HG03520 (cell line): ENCODE results near the gene PEAK3.
A peak's percentile ranks its signal among the peaks of the same experiment; 100 is the strongest.

Source experiments
- ATAC-seq: cut with Tn5 transposase; IDR thresholded peaks from one replicate; pipeline ENCODE4 v1.9.1; 2021; ENCODE audit warnings: mild to moderate bottlenecking, moderate library complexity; ENCODE audit not compliant: unreplicated experiment

PEAK3 gene

DNA sequence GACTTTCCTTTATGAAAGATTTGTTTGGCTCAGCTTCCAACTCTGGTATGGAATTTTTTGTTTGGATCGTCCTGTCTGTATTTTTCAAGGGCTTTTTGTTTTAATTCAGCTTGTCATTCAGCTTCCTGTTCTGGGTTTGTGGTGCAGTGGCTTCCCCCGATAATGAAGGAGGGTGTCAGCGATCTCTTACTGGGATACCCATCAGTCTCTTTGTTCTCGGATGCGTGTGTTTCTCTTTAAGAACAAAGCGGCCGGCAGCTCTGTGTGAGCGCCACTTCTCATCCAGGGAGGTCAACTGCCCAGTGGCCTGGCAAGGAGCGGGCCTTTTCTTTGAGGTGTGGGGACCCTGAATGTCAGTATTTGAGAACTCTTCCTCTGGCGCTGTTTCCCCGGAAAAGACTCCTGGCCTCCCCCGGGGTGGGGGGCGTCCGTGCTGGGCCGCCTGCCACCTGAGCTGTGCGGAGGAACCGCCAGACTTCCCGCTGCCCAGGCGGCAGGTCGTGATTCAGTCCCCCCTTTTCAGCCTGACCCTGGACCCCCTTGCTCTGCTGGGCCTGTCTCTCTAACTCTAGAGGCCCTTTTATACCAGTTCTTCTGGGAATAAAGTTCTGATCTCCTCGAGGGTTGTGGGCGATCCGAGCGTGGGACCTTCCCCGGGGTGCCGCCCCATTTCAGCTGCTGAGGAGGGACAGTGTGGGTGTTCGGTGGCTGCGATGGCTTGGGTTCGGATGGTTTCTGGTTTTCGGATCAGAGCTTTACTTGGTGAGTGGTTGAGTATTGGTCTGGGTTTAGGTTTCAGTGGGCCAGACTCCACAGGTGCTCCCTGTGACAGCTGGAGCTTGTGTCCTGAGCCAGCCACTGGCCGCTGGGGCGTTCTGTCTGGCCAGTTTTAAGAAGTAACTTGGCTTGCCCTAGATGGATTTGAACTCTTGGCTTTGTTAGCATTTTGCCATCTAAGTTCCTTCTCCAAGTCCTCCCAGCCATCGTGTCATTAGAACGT is 41.9 kb downstream of the PEAK3 start:
- no peak for ATAC-seq

DNA sequence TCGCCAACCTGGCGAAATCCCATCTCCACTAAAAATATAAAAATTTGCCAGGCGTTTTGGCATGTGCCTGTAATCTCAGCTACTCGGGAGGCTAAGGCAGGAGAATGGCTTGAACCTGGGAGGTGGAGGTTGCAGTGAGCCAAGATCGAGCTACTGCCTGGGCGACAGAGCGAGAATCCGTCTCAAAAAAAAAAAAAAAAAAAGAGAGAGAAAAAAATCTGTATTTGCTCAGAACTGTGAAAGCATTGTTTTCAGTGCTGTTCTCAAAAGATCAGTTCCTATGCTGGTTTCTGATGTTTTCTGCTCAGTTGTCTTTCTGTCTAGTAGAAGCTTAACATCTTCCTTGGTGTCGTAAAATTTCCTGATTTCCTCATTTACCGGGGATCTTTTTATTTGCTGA is 42.8 kb downstream of the PEAK3 start:
- ATAC-seq: no peak

DNA sequence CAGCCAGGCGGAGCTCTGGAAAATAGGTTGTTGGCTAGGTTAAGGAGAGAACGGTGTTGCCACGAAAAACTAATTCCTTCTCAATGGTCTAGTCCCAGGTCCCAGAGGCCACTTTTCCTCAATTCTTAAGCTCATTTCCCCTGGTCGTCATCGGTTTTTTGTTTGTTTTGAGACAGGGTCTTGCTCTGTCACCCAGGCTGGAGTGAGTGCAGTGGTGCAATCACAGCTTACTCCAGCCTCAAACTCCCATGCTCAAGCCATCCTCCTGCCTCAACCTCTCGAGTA is 44.2 kb downstream of the PEAK3 start:
- ATAC-seq: no peak

DNA sequence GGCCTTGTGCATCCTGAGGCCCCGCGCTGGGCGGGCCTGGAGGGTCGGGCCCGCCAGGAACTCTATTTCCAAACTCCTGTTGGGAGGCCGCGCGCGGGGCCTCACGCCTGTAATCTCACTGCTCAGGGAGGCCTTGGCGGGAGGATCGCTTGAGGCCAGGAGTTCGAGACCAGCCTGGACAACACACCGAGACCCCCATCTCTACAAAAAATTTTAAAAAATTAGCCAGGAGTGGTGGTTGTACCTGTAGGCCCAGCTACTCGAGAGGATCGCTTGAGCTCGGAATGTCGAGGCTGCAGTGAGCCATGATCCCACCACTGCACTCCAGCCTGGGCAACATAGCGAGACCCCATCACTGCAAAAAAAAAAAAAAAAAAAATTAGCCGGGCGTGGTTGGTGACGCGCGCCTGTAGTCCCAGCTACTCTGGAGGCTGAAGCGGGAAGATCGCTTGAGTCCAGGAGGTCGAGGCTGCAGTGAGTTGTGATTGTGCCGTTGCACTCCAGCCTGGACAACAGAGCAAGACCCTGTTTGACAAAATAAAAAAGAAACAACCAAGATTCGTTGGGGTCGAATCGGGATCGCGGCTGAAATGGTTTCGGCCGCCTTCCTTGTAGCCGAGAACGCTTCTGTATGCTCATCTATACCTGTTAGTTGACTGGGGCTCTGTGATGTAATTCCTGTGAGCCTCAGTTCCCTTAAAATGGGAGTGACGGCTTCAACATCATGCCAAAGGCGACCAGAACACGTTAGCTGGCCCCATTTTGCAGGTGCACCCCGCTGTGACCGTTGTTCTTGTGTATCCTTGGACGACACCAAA is 44.7 kb downstream of the PEAK3 start:
- no peak for ATAC-seq

DNA sequence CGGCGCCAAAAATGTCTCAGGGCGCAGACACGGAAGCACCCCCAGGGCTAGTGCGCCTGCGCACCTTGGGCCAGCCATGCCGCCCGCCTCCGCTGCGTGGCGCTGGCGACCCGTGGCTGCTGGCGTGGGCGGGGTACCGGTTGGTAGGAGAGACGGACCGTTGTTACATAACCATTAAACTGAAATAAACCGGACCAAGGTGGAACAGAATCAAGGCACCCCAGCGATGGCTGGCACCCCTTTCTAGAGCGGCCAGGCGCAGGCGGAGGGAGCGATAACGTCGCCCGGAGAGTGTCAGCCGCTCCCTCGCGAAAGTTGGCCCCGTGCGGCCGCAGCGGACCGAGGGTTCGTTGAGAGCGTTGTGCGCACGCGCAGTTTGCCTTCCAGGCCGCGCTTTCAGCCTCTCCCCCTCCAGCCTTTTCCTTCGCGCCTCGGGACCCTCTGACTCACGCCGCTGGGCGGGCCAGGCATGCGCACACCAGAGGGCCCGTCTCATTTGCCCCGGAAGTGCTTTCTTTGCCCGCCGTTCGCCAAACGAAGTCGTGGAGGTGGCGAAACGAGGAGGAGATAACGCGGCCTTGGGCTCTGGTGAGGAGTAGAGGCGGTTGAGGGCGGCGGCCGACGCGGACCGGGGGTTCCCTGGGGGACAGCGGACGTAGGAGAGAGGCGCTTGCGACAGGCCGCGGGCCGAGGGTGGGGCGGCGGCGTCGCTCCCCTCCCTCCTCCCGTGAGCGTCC is 45.5 kb downstream of the PEAK3 start, which contains the start of the genes PLEKHJ1 and SF3A2:
TSS of gene PLEKHJ1 (minus strand) at position 16 of the 737 bp plus-strand sequence. CDS start 81 bp downstream, outside the sequence.
TSS of gene SF3A2 (plus strand) at position 511 of the 737 bp plus-strand sequence. CDS start 6,595 bp downstream, outside the sequence.
- ATAC-seq: peak; percentile 64

DNA sequence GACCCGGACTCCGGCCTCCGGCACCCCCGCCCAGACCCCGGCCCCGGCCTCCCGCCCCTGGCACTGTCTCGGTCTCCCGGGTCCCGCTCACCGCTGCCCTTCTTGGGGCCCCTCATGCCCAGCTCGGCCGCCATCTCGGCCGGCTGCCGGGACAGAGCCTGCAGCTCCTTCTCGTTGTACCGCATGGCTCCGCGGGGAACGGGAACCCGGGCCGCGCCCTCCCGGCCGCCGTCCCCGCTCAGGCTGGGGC is 46.0 kb downstream of the PEAK3 start:
- no peak for ATAC-seq

DNA sequence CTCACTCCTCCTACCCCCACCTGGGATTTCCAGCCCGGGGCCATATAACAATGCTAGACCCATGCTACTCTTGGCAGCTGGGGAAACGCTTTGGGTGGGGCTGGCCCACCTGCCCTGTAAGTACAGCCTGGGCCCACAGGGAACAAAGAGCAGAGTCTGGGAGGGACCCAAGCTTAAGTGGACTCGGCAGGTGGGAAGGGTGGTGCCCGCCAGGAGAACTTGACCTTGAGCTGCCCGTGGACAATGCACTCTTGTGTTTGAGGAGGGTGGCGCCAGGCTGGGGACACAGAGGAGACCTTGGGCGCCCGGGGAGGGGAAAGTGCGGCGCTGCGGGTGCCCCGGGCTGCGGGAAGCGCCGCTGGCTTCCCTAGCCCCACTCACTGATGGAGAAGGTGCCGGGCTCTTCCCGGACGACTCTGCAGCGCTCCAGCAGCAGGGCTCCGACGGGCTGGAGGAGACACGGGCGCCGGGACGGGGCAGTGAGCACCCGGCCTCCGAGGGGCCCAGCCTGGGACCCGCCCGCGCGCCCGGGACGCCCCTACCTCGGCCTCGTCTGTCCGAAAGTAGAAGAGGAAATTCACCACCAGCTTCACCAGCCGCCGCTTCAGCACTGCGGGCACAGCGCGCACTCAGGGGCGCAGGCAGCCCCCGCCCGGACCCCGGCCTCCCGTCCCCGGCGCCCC is 46.5 kb downstream of the PEAK3 start:
- peak; percentile 5 for ATAC-seq

DNA sequence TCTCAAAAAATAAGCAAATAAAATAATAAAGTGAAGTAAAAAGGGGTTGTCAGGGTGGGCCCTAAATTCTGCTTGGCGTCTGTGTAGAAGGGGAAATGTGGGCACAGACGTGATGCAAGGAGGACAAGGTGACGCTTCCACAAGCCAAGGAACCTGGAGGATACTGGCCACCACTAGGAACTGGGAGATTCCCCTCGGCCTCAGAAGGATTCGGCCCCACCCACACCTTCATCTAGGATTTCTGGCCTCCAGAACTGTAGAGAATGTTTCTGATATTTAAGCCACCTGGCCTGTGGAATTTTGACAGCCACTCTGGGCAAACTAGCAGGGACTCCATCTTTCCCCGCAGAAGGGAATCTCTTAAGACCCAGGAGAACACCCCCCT is 47.0 kb downstream of the PEAK3 start:
- no peak for ATAC-seq

DNA sequence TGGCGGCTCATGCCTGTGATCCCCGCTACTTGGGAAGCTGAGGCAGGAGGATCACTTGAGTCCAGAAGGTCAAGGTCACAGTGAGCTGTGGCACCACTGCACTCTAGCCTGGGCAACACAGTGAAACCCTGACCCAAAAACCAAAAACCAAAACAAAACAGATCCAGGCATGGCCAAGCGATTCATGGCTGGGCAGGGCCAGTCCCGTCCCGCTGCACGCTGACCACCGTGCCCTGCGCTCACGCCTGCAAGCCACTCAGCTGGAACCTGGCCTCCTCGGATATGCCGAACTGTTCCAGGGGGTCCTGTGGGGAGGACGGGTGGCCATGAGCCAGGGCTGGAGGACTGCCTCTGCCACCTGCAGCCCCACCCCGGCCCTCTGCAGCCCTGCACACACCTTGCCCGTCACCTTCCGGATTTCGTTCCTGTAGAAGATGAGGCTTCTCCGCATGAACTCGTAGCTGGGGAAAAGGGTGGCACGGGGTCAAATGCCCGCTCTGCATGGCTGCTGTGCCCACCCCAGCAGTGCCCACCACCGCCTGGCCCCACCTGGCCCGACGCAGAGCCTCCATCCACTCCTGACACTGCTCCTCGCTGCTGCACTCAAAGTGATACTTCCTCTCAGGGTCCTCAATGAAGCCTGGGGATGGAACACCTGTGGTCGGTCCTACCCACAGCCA is 48.2 kb downstream of the PEAK3 start:
- no peak for ATAC-seq

DNA sequence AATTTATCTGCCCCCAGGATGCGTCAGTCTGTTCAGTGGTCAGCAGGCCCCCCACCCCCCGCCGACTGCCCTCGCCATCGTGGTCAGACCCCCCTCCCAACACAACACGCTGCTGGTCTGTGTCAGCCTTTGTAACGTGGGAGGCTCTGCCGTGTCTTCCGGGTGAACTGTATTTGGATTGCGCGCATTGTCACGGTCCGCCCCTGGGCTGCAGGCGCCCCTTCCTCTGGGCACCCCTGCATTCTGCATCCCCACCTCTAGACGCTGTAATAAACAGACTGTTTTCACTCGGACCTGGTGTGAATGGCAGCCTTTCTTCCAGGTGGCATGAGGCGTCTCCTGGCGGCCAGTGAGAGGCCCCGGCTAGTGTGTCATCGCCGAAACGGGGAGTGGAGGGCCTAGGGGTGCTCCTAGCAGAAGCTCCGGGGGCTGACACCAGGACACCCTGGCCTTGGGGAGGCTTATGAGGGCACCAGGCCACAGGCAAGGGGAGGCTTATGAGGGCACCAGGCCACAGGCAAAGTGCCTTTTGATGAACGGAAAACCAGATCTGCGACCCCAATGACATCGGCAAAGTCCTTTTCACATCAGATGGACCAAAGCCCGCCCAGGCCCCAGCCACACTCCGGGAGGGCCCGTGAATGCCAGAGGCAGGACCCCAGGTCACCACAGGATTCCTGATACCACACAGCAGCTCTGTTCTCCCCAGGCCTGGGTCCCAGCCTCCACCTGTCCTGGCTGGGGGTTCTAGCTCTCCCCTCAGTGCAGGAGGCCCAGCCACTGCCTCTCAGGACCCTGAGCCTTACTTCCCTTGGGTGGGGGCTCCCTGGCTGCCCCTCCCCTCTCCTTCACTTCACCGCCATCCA is 49.5 kb downstream of the PEAK3 start:
- ATAC-seq: no peak

DNA sequence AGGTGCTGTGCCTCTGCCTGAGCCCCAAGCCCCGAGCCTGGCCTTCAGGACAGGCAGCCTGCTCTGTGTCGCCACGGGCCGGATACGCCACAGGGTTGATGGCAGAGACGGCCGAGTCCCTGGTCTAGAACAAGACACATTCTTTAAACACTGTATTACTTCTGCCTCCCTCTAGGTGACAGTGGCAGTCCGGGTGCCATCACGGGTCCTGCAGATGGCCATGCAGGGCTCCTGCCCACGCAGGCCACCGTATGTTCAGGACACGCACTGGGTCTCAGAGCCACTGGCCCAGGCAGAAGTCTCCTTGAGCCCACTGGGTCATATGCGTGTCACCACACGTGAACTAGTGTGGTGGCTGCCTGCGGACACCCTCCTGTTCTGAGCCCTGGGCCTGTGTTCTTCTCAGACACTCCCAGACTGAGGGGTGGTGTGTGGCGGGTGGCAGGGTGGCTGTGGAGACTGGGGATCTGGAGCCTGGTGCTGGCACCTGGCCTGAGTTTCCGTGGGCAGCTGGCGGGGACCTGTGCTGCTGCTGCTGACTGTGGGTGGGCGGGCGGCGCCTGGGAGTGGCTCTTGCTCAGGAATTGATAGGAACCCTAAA is 50.3 kb downstream of the PEAK3 start:
- no peak for ATAC-seq

DNA sequence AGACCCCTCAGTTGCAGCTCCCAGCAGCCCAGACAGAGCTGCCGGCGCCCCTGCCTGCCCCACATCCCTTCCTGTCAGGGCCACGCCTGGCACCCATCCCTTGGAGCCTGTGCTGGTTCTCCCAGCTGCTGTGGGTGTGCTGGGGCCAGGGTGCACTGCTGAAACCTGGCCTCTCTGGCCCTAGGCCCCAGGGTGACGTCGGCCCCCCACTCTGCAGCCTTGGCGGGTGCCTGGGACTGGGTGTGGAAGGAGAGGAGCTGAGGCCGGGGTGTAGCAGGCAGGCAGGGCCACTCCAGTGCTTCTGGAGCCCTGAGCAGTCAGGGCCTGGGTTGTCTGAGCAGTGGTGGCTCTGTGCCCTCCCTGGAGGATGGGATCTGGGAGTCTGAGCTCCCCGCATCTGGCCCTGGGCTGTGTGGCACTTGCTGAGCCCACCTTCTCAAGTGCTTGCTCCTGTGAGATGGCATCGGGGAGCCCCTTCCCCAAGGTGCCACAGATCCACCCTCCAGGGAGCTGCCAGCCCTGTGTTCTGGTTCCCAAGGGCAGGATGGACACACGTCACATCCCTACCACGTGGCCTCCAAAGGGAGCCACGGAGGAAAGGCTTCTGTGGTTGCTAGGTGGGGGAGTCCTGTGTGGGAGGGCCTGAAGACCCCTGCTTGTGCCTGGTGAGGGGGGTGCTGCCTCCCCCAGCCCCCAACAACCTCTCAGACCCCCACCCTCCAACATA is 51.0 kb downstream of the PEAK3 start:
- ATAC-seq: no peak

DNA sequence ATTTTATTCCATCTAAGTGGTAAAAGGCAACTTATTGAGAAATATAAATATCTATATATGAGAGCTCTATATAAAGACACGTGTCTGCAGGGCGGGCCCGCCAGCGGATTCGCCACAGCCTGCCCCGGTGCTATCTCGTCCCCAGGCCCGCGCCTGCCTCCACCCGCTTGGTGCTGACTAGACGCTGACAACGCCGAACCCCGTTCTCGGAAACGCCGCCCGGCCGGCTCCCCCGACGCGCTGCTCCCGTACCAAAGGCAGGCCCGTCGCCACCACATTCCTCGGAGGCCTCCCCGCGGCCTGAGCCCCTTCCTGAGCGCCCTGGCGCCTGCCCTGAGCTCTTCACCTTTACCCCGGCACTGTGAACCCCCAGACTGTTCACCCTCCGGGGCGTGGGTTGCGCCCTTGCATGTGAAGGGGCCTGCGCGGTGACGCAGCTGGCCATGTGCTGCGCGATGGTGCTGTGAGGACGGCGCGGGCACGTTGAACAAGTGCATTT is 51.9 kb downstream of the PEAK3 start:
- no peak for ATAC-seq

DNA sequence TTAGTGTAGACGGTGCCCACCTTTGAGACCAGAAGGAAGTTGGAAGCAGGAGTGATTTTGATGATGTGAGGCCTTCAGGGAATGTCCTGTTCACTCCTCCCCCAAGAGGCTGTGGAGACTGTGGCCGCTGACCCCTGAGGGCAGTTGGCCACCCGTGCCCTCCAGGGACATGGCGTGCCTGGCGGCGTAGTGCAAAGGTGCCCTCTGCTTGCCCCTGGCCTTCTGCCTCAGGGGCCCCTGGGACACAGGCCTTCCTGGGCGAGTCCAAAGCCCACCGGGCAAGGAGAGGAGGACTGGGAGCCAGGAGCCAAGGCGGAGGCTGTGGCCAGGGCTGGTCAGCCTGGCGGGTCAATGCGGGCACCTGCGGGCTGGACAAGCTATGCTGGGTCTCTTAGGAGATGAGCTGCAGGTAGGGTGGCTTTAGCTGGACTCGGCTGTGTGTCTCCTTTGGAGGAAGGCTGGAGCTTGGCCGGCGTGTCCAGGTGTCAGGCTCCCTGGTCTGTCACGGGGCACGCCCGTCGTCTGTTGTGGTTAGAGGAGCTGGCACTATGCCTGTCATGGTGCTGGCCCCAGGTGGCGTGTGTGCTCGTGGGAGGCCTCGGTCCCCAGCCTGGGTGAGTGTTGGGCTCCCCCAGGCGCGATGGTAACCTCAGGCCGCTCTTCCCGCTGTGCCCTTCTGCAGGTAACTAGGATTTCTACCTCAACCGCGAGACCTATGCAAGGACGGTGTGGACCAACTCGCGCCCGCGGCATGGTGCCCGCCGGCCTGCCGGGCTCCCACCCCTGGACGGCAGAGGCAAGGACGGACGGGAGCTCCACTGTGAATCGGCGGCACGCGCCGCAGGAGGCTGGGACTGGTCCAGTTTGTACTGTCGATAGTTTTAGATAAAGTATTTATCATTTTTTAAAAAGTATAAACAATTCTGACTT is 52.6 kb downstream of the PEAK3 start:
- no peak for ATAC-seq

DNA sequence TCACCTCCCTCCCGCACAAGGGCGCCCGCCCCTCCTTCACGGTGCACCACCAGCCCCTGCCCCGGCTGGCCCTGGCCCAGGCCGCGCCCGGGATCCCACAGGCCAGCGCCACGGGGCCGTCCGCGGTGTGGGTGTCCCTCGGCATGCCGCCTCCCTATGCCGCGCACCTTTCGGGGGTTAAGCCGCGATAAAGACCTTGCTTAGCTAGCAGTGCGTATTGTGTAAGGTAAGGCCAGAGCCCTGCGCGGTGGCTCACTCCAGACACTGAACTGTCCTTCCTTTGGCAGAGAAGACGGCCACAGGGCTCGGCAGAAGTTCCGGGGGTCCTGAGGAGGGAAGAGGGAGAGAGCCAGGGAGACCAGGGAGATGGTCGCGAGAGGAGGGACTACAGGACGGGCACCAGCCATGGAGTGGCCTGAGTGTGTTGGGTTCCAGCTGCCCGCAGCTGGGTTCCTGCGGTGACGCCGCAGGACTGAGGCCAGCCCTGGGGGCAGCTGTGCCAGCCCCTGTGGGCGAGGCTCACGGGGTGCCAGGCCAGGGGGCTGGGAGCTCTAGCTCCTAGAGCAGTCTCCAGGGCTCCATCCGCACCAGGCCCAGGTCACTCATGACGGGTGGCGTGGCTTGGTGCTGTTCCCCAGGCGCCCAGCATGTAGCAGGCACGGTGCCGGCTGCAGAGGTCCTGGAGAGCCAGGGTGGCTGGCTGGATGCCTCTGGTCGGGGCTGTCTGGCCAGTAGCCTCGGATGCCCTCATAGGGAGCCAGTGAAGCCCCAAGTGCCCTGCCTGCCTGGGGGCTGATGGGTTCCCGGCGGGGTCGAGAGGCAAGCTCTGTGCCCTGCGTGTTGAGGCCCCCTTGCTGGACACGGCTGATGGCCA is 53.6 kb downstream of the PEAK3 start:
- no peak for ATAC-seq
